CD14-positive monocyte (primary cell): ENCODE data around the gene CHRNA1. TPM values are rescaled to one million over a fixed set of nuclear protein-coding genes. Genes with fewer than 3 reads are reported as not detected.

Experiments used
- DNase-seq, 3 donors: peaks; one replicate each; pipeline ENCODE4 v3.0.0-alpha.2; 2011 to 2022
- H2AFZ ChIP-seq: 2 replicates; pipeline ENCODE4 v1.6.0; 2012; ENCODE audit warnings: mild to moderate bottlenecking, low read depth, low read length, inconsistent platforms; ENCODE audit not compliant: insufficient read depth, poor library complexity, severe bottlenecking
- H3K27ac ChIP-seq, 2 donors: 1 replicate in 1 of 2; 2 replicates in 1 of 2; pipeline ENCODE4 v1.5.1; 2012 to 2013; ENCODE audit warnings: low read length in 2 of 2, control low read depth in 1 of 2, inconsistent platforms in 1 of 2, low read depth in 1 of 2, mild to moderate bottlenecking in 1 of 2
- H3K27me3 ChIP-seq, 2 donors: one replicate each; pipeline versions ENCODE4 v1.6.0 to v1.6.1; 2011 to 2013; ENCODE audit warnings: low read length in 2 of 2; ENCODE audit not compliant: control insufficient read depth in 2 of 2, insufficient read depth in 2 of 2
- H3K36me3 ChIP-seq, 2 donors: replicated peaks in 1 of 2; 1 replicate in 1 of 2; 2 replicates in 1 of 2; pipeline versions ENCODE4 v1.5.1 to v1.6.1; 2012 to 2013; ENCODE audit warnings: low read length in 2 of 2, control low read depth in 1 of 2, inconsistent platforms in 1 of 2, mild to moderate bottlenecking in 1 of 2; ENCODE audit not compliant: insufficient read depth in 2 of 2, control insufficient read depth in 1 of 2
- H3K4me1 ChIP-seq, 2 donors: 1 replicate in 1 of 2; 2 replicates in 1 of 2; pipeline versions ENCODE4 v1.5.1 to v1.6.1; 2012 to 2013; ENCODE audit warnings: low read length in 2 of 2, control low read depth in 1 of 2, inconsistent platforms in 1 of 2, mild to moderate bottlenecking in 1 of 2, moderate library complexity in 1 of 2; ENCODE audit not compliant: insufficient read depth in 2 of 2, control insufficient read depth in 1 of 2
- H3K4me2 ChIP-seq: replicated peaks from 2 replicates; pipeline ENCODE3; 2012; ENCODE audit warnings: low read length, moderate library complexity, mild to moderate bottlenecking; ENCODE audit not compliant: poor library complexity, severe bottlenecking; ENCODE audit errors: extremely low read depth
- H3K4me3 ChIP-seq, 3 experiments: fragments of 200-600 bp in 1 of 3; sonication (generic) in 1 of 3; replicated peaks in 1 of 3; 1 replicate in 2 of 3; 2 replicates in 1 of 3; pipeline ENCODE4 v1.5.1; 2011 to 2013; ENCODE audit warnings: low read length in 3 of 3, mild to moderate bottlenecking in 3 of 3, control low read depth in 2 of 3, low read depth in 2 of 3, inconsistent platforms in 1 of 3, moderate library complexity in 1 of 3
- H3K79me2 ChIP-seq: 2 replicates; pipeline ENCODE4 v1.6.0; 2012; ENCODE audit warnings: mild to moderate bottlenecking, control low read depth, inconsistent platforms, low read length, moderate library complexity; ENCODE audit not compliant: insufficient read depth
- H3K9ac ChIP-seq: 2 replicates; pipeline ENCODE4 v1.6.0; 2017; ENCODE audit warnings: low read length, mild to moderate bottlenecking; ENCODE audit not compliant: insufficient read depth, poor library complexity, severe bottlenecking
- H3K9me3 ChIP-seq, 2 donors: replicated peaks in 1 of 2; 1 replicate in 1 of 2; 2 replicates in 1 of 2; pipeline versions ENCODE4 v1.5.1 to v1.6.1; 2012 to 2013; ENCODE audit warnings: low read length in 2 of 2, control low read depth in 1 of 2; ENCODE audit not compliant: control insufficient read depth in 1 of 2, insufficient read depth in 1 of 2
- H4K20me1 ChIP-seq: 2 replicates; pipeline ENCODE4 v1.6.0; 2012; ENCODE audit warnings: mild to moderate bottlenecking, low read length, control low read depth, moderate library complexity; ENCODE audit not compliant: insufficient read depth
- H3K27ac Mint-ChIP-seq, 7 donors: one replicate each; pipeline ENCODE4 v1.8.0; 2020; ENCODE audit warnings: mild to moderate bottlenecking in 7 of 7, mixed read lengths in 7 of 7, moderate library complexity in 6 of 7, inconsistent platforms in 2 of 7
- H3K27me3 Mint-ChIP-seq, 3 donors: one replicate each; pipeline ENCODE4 v1.8.0; 2021 to 2022; ENCODE audit warnings: low read depth in 3 of 3, mild to moderate bottlenecking in 3 of 3, mixed read lengths in 3 of 3, moderate library complexity in 3 of 3, inconsistent platforms in 1 of 3
- H3K36me3 Mint-ChIP-seq, 2 donors: one replicate each; pipeline ENCODE4 v1.8.0; 2020; ENCODE audit warnings: mixed read lengths in 2 of 2, inconsistent platforms in 1 of 2, mild to moderate bottlenecking in 1 of 2
- H3K4me1 Mint-ChIP-seq: one replicate; pipeline ENCODE4 v1.8.0; 2020; ENCODE audit warnings: mild to moderate bottlenecking, mixed read lengths
- H3K4me3 Mint-ChIP-seq, 2 donors: one replicate each; pipeline ENCODE4 v1.8.0; 2020; ENCODE audit warnings: mild to moderate bottlenecking in 2 of 2, mixed read lengths in 2 of 2, moderate library complexity in 1 of 2
- H3K9me3 Mint-ChIP-seq, 7 donors: one replicate each; pipeline ENCODE4 v1.8.0; 2020 to 2022; ENCODE audit warnings: mixed read lengths in 7 of 7, mild to moderate bottlenecking in 6 of 7, moderate library complexity in 6 of 7, inconsistent platforms in 2 of 7
- CTCF ChIP-seq: fragments of 200-600 bp; IDR thresholded peaks from one replicate; pipeline ENCODE4 v1.8.0; 2022; ENCODE audit warnings: antibody characterized with exemption, mild to moderate bottlenecking
- WGBS: methylation state at CpG from one replicate; pipeline ENCODE4 v1.1.5; 2013; ENCODE audit warnings: missing lambda C conversion rate; ENCODE audit not compliant: insufficient coverage; 5-methylcytosine and 5-hydroxymethylcytosine counted together
- intact Hi-C, 2 donors: fragments of 100-400 bp; cut with micrococcal nuclease; formaldehyde crosslinking; loops; one replicate each; pipeline versions ENCODE4 v1.15.0 to v1.15.1; 2023
- polyA plus RNA-seq, 3 donors: library from polyadenylated mRNA; depleted of rRNA in 1 of 3; unstranded in 2 of 3; stranded (reverse) in 1 of 3; fragments of 300-500 nt in 2 of 3; fragments of >200 nt in 1 of 3; fragmentation: Illumina TruSeq in 2 of 3; gene quantifications; 1 replicate in 2 of 3; 2 replicates in 1 of 3; pipeline ENCODE4 v1.2.3, GENCODE V29; 2012 to 2021

The CHRNA1 gene
- polyA plus RNA-seq, 3 donors, result not detected

- H3K27ac Mint-ChIP-seq, result peak overlapping the region in 1 of 7 donors; percentile 1
- Histone ChIP-seq H2AFZ (no peak overlapping the region), H3K4me3 (no peak overlapping the region), H3K9ac (no peak overlapping the region), H3K79me2 (no peaks in the 10 kb centered on the region), H4K20me1 (no peaks in the 10 kb centered on the region), H3K27ac (no peak overlapping the region), H3K36me3 (no peaks in the 10 kb centered on the region), H3K4me1 (peaks cover 20 to 27% of the 10 kb centered on the region in 2 donors), H3K4me2 (no peak overlapping the region), H3K27me3 (peaks cover 0 to 2% of the 10 kb centered on the region in 2 donors), H3K9me3 (no peaks in the 10 kb centered on the region)
- no peak for DNase-seq
- H3K36me3 Mint-ChIP-seq, result no peaks in the 10 kb centered on the region
- no CpG with 5 or more reads among the region's 3 CpGs for WGBS
- intact Hi-C loops, result no loop called here
- H3K4me3 Mint-ChIP-seq, result no peak overlapping the region
- no peak for TF ChIP-seq CTCF
- peaks cover 0 to 5% (median 0%) of the 10 kb centered on the region in 7 donors for H3K9me3 Mint-ChIP-seq
- peaks cover 29% of the 10 kb centered on the region for H3K4me1 Mint-ChIP-seq
- H3K27me3 Mint-ChIP-seq, result peaks cover 3 to 8% (median 8%) of the 10 kb centered on the region in 3 donors
These were observed 60.8 kb downstream of the CHRNA1 start for GRCh38 chr2:174703430-174703829.

GRCh38 chr2:174702541-174702940, 61.7 kb downstream of the CHRNA1 start:
- H3K36me3 Mint-ChIP-seq, result no peaks in the 10 kb centered on the region
- no peaks in the 10 kb centered on the region for H3K36me3 ChIP-seq
- H3K9ac ChIP-seq, result no peak overlapping the region
- H3K4me3 Mint-ChIP-seq, result no peak overlapping the region
- no peak overlapping the region for H3K4me2 ChIP-seq
- no peak overlapping the region for H3K27ac ChIP-seq
- H3K4me1 Mint-ChIP-seq, result peaks cover 27% of the 10 kb centered on the region
- H3K27me3 ChIP-seq, result peaks cover 0 to under 1% of the 10 kb centered on the region in 2 donors
- H3K27me3 Mint-ChIP-seq, result peaks cover 1 to 7% (median 4%) of the 10 kb centered on the region in 3 donors
- no peak for DNase-seq
- H3K4me3 ChIP-seq, result no peak overlapping the region
- peaks cover 20 to 27% of the 10 kb centered on the region in 2 donors for H3K4me1 ChIP-seq
- no peak overlapping the region for H3K27ac Mint-ChIP-seq
- no peak overlapping the region for H2AFZ ChIP-seq
- intact Hi-C loops, result no loop called here
- no peaks in the 10 kb centered on the region for H4K20me1 ChIP-seq
- no CpG with 5 or more reads among the region's 3 CpGs for WGBS
- no peak for TF ChIP-seq CTCF
- no peaks in the 10 kb centered on the region for H3K9me3 Mint-ChIP-seq
- no peaks in the 10 kb centered on the region for H3K79me2 ChIP-seq
- H3K9me3 ChIP-seq, result no peaks in the 10 kb centered on the region
